GM19395 (cell line): Measurements from ENCODE around the gene LAPTM5.
"Not testable (repeated sequence)": the region's sequence is repeated elsewhere in the genome, so short reads cannot be mapped to it uniquely, and the experiment has no call there.

Source experiments
- ATAC-seq: cut with Tn5 transposase; IDR thresholded peaks from one replicate; pipeline ENCODE4 v1.9.1; 2021; ENCODE audit warnings: mild to moderate bottlenecking, moderate library complexity; ENCODE audit not compliant: unreplicated experiment

LAPTM5 gene

GRCh38 chr1:30773722-30774358 is 16.3 kb upstream of the LAPTM5 start:
- ATAC-seq, result no peak

DNA sequence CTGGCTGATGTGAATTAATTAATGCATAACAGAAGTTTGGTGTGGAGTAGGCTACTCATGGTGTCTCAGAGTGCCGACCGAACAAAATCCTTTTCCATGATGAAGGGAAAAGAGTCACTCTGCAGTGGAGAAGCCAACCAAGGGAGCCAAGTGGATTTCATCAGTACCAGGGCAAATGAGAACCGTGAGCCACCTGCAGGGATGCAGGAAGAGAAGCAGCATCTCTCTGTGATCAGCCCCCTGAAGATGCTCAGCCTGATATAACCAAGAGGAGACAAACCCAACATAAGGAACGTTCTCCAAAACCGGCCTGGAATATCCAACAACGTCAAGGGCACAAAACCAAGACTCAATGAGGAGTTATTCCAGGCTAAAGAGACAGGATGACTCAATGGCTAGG is 13.4 kb upstream of the LAPTM5 start:
- no peak for ATAC-seq

DNA sequence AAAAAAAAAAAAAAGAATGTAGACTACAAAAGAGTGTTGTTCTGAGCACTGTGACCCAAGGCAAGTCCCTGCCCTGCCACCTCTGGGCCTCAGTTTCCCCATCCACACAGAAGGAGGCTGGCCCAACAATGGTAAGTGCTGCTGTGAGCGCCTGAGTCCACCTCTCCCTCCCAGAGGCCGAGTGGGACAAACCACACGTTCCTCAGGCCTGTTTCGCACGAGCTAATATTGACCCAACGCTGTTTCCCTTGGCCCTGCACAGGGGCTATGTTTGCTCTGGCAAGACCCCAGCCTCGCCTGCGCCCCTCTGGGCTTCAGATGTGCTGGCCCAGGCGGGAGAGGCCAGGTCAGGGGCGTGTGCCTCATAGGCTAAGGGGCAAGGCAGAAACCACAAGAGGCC is 12.6 kb upstream of the LAPTM5 start:
- no peak for ATAC-seq

DNA sequence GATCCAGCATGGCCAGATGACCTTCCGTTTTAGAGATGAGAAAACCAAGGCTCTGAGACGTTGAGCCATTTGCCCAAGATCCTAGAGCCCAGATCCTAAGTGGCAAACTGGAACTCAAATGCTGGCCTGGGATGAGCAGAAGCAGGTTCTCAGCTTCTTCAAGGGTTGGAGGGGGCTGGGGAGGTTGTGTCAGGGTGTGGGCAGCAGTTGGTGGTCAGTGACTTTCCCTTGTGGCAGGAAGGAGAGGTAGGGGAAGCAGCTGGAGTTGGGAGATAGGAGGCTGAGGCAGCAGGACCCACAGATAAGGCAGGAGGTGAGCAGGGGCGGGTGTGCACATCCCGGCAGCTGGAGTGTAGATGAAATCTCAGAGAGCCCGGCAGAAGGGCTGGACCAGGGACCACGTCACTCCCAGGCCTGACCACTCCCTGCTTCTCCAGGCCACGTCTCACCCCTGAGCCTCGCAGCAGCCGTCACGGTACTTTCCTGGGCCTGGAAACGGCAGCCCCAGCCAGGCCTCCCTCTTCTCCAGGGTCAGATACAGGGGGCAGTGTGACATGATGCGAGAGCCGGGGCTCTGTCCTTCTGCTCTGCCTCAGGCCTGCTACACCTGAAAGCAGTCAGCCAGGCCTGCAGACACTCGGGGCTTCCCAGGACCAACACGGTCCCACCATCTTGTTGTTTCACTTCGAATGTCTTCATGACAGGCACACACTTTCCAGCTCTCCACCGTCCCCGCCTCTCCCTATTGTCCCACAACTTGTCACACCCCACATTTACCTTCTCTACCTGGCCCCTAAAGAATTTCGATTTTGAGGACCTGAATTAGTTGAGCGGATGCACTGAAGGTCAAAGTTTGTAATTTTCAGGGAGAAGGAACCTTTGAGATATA is 11.5 kb upstream of the LAPTM5 start:
- no peak for ATAC-seq

- no peak for ATAC-seq
Measured at GRCh38 chr1:30768159-30768829, 10.7 kb upstream of the LAPTM5 start.

GRCh38 chr1:30766948-30767347 is 9.4 kb upstream of the LAPTM5 start:
- not testable (repeated sequence) for ATAC-seq

DNA sequence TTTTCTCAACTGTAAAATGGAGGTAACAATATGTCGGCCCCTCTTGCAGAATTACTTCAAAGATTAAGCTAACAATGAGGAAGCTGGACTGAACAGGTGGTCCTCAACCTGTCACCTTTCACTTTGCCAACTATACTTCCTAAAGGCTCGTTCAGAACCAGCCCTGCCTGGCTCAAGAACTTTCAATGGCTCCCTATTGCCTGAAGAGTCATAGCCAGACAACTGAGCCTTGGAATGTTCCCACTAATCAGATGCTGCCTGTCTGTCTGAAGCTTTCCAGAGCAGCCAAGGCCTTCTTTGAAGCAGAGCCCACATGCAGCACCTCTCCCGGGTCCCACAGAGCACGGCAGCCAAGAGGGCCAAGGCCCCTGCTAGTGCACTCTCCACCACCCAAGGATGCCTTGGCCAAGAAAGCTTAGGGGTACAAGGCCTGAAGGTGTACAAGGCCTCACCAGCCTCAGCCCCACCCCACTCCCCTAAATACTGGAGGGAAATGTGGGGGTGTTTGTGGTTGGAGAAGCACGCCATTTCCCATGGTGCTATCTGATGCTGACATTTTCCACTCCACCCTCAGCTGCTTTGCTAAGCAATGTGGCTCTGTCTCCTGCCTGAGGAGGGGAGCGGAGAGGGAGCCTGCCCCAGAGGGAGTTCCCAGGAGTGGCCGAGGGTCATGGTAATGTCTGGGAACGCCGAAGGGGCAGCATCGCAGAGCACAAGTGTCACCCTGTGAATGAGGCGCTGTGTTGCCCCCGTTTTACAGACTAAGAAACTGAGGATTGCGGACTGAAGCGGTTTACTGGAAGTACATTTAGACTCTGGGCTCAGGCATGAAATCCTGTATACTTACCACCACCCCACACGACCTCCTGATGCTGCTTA is 8.2 kb upstream of the LAPTM5 start:
- no peak for ATAC-seq

- ATAC-seq, result no peak
Measured at GRCh38 chr1:30764939-30765555, 7.5 kb upstream of the LAPTM5 start.

GRCh38 chr1:30764396-30764795 is 6.8 kb upstream of the LAPTM5 start:
- ATAC-seq, result no peak

GRCh38 chr1:30763651-30764248 is 6.2 kb upstream of the LAPTM5 start:
- ATAC-seq, result no peak

DNA sequence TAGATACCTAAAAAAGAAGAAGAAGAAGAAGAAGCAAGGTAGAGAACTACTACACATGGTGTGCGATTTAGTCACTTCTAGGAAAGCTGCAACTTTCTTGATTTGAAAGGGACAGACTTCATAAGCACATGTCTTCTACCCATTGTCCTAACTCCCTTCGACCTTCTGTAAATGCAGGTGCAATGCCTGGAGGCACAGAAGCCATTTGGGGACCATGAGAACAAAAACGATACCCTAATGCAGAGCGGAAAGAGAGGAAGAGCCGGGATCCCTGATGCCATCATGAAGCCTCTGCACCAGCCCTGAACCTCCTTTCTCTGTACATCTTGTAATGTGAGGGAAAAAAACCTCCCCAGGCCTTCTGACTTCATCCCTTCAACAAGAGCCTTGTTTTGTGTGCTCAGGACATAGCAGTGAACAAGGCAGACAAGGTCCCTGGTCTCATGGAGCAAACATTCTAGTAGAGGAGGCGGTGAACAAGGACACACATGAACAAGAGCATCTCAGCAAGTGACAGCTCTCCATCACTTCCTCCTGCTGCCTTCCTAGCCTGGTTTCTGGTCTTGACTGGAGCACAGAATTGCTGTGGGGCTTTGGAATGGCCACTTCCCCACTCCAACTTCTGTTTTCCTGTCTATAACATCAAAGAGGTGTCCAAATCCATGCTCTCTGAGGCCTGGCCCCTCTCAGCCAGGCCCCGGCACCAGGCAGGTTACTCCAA is 5.5 kb upstream of the LAPTM5 start:
- ATAC-seq, result no peak

- no peak for ATAC-seq
Measured at GRCh38 chr1:30762152-30762929, 4.8 kb upstream of the LAPTM5 start.

- ATAC-seq, result no peak
Measured at GRCh38 chr1:30761381-30762151, 4.0 kb upstream of the LAPTM5 start.

DNA sequence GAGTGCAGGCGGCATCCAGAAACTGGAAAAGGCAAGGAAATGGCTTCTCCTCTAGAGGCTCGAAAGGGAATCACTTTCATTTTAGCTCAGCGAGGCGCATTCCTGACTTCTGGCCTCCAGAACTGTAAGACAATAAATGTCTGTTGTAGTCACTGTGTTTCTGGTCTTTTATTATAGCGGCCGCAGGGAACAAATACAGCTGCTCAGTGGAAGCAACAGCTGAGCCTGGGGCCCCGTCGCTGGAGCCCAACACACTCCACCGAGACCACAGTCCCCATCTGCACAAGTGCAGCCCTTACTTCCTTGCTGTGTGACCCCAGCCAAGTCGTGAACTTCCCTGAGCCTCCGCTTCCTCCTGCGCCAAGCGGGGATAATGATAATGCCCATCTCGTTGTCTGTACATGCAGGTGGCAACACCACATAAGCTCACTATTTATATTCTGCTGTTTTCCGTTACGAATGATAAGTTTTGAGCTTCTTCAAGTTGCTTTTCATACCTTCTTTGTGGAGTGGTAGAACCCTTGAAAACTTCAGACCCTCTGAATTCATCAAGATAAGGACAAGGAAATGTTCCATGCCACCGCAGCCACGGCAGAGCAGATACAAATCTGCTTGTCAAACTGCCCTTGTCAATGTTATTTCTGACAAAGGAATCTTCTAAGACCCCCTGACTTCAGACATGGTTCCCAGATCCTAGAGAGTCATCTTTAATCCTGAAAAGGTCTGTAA is 3.2 kb upstream of the LAPTM5 start:
- no peak for ATAC-seq

DNA sequence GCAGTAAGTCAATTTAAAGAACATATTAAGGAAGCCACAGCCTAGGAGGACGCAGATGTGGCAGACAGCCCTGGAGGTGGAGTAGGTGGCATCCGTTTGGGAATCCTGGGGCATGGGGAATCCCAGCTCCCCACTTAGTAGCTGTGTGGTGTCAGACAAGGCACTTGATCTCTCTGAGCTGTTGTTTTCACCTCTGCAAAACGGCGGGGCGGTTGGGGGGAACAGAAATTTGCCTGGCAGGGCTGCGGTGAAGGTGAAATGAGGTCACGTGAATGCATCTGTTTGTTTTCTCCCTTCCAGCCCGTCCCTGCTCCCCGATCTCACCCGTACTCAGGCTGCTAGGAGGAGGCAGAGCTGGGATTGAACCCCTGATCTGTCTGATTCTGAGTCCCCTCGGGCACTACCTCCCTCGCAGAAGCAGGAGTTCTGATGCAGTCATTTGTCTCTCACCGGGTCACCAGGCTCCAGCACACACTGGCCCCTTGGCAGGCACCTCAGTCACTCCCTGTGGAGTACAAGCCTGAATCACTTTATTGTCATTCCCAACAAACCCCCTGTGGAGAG is 2.2 kb upstream of the LAPTM5 start:
- no peak for ATAC-seq

GRCh38 chr1:30758785-30759380 is 1.3 kb upstream of the LAPTM5 start:
- ATAC-seq, result no peak
